Endothelial cell of umbilical vein (primary cell): Measurements from ENCODE around the gene GNPTAB. TPM values are rescaled to one million over a fixed set of nuclear protein-coding genes. Genes with fewer than 3 reads are reported as not detected.
A peak's percentile ranks its signal among the peaks of the same experiment; 100 is the strongest.

ENCODE experiments used
- BruUV-seq: library from RNA; stranded (reverse); fragments of 400-500 nt; replicated peaks from 2 replicates; lab custom pipeline; 2021; lab: Mats Ljungman, UMichigan
- CTCF ChIA-PET: fragments of 300-600, 350-600 bp; sonication (Branson Sonifier 250); formaldehyde crosslinking; loops from one replicate; lab custom pipeline; 2021; ENCODE audit warnings: antibody characterized with exemption, inconsistent platforms; lab: Charles Lee
- POLR2A ChIA-PET: fragments of 300-600, 350-600 bp; sonication (Branson Sonifier 250); formaldehyde crosslinking; loops from one replicate; lab custom pipeline; 2021; ENCODE audit warnings: antibody characterized with exemption, inconsistent platforms; lab: Charles Lee
- DNase-seq: peaks from one replicate; pipeline ENCODE4 v3.0.0-alpha.2; 2011; ENCODE audit warnings: low read depth, low spot score
- FAIRE-seq: peaks from 2 replicates; lab custom pipeline; 2011; peaks lifted over from hg19 to GRCh38; lab: Jason Lieb, UNC
- H2AFZ ChIP-seq: 2 replicates; pipeline ENCODE4 v1.6.0; 2012; ENCODE audit warnings: low read depth, low read length, control low read depth, inconsistent platforms
- H3K27ac ChIP-seq: 2 replicates; pipeline ENCODE4 v1.5.1; 2011; ENCODE audit warnings: low read depth, mild to moderate bottlenecking, control low read depth, low read length, moderate library complexity; ENCODE audit not compliant: insufficient read depth
- H3K27me3 ChIP-seq, 2 experiments: 2 replicates each; pipeline versions ENCODE4 v1.6.0 to v1.6.1; 2011; ENCODE audit warnings: low read length in 2 of 2, mixed read lengths in 1 of 2; ENCODE audit not compliant: control insufficient read depth in 2 of 2, insufficient read depth in 2 of 2
- H3K36me3 ChIP-seq, 2 experiments: 2 replicates in 1 of 2; 3 replicates in 1 of 2; pipeline ENCODE4 v1.5.1; 2011; ENCODE audit warnings: low read length in 2 of 2, mild to moderate bottlenecking in 1 of 2, moderate library complexity in 1 of 2; ENCODE audit not compliant: control insufficient read depth in 2 of 2, insufficient read depth in 2 of 2; ENCODE audit errors: extremely low read depth in 1 of 2
- H3K4me1 ChIP-seq: 3 replicates; pipeline ENCODE4 v1.5.1; 2011; ENCODE audit warnings: mild to moderate bottlenecking, low read length; ENCODE audit not compliant: control insufficient read depth, insufficient read depth; ENCODE audit errors: extremely low read depth
- H3K4me2 ChIP-seq: 2 replicates; pipeline ENCODE4 v1.6.1; 2011; ENCODE audit warnings: low read length, control low read depth, mixed read lengths; ENCODE audit not compliant: insufficient read depth
- H3K4me3 ChIP-seq, 3 experiments: fragments of 200-600 bp in 1 of 3; sonication (generic), shearing (Covaris generic) in 1 of 3; replicated peaks in 1 of 3; 2 replicates each; pipeline ENCODE4 v1.5.1; 2011 to 2016; ENCODE audit warnings: control low read depth in 3 of 3, low read length in 3 of 3, mild to moderate bottlenecking in 2 of 3, inconsistent platforms in 1 of 3, low read depth in 1 of 3, moderate library complexity in 1 of 3; ENCODE audit not compliant: insufficient read depth in 1 of 3
- H3K79me2 ChIP-seq: 2 replicates; pipeline ENCODE4 v1.6.0; 2012; ENCODE audit warnings: low read length, inconsistent platforms; ENCODE audit not compliant: control insufficient read depth, insufficient read depth
- H3K9ac ChIP-seq: replicated peaks from 2 replicates; pipeline ENCODE3; 2011; ENCODE audit warnings: low read length, control low read depth; ENCODE audit not compliant: insufficient read depth; ENCODE audit errors: extremely low read depth
- H3K9me1 ChIP-seq: replicated peaks from 3 replicates; pipeline ENCODE4 v1.6.0; 2011; ENCODE audit warnings: mild to moderate bottlenecking, low read length; ENCODE audit not compliant: control insufficient read depth, insufficient read depth; ENCODE audit errors: extremely low read depth
- H3K9me3 ChIP-seq: replicated peaks from 2 replicates; pipeline ENCODE4 v1.5.1; 2012; ENCODE audit warnings: low read length, inconsistent platforms; ENCODE audit not compliant: control insufficient read depth, insufficient read depth
- H4K20me1 ChIP-seq: replicated peaks from 2 replicates; pipeline ENCODE3; 2011; ENCODE audit warnings: mild to moderate bottlenecking, low read length; ENCODE audit not compliant: control insufficient read depth, insufficient read depth; ENCODE audit errors: extremely low read depth
- CTCF ChIP-seq, 2 donors: IDR thresholded peaks; 1 replicate in 1 of 2; 2 replicates in 1 of 2; pipeline ENCODE4 v1.5.1; 2011; ENCODE audit warnings: low read length in 2 of 2, mild to moderate bottlenecking in 2 of 2, moderate library complexity in 2 of 2, control low read depth in 1 of 2, inconsistent platforms in 1 of 2, low read depth in 1 of 2; ENCODE audit not compliant: insufficient read depth in 1 of 2; ENCODE audit errors: extremely low read depth in 1 of 2
- EZH2 ChIP-seq: IDR thresholded peaks from 2 replicates; pipeline ENCODE4 v1.6.1; 2012; ENCODE audit warnings: borderline replicate concordance, low read depth, mild to moderate bottlenecking, moderate library complexity, low read length, inconsistent platforms; ENCODE audit not compliant: severe bottlenecking
- FOS ChIP-seq: IDR thresholded peaks from 2 replicates; pipeline ENCODE4 v1.6.1; 2011; ENCODE audit warnings: mild to moderate bottlenecking, low read length, moderate library complexity, borderline replicate concordance; ENCODE audit not compliant: insufficient read depth
- GATA2 ChIP-seq: IDR thresholded peaks from 2 replicates; pipeline ENCODE4 v1.7.0; 2011; ENCODE audit warnings: low read depth, mild to moderate bottlenecking, moderate library complexity, mixed read lengths, low read length; ENCODE audit not compliant: insufficient read length, insufficient read depth
- JUN ChIP-seq: IDR thresholded peaks from 2 replicates; pipeline ENCODE4 v1.6.1; 2011; ENCODE audit warnings: borderline replicate concordance, low read depth; ENCODE audit not compliant: insufficient read length, insufficient read depth
- MAX ChIP-seq: IDR thresholded peaks from 2 replicates; pipeline ENCODE4 v1.6.1; 2011; ENCODE audit not compliant: insufficient read depth, insufficient read length
- MYC ChIP-seq: IDR thresholded peaks from one replicate; pipeline ENCODE4 v1.6.1; 2011; ENCODE audit warnings: mild to moderate bottlenecking, low read depth, low read length
- POLR2A ChIP-seq: IDR thresholded peaks from 2 replicates; pipeline ENCODE4 v1.6.1; 2012; ENCODE audit warnings: low read depth, mild to moderate bottlenecking, control low read depth, low read length
- POLR2AphosphoS5 ChIP-seq: IDR thresholded peaks from 2 replicates; pipeline ENCODE4 v1.6.1; 2012; ENCODE audit warnings: low read depth, mild to moderate bottlenecking, control low read depth, low read length, moderate library complexity; ENCODE audit not compliant: insufficient read depth
- dilution Hi-C: fragments of 300-500 bp; cut with MboI; formaldehyde crosslinking; loops from one replicate; pipeline ENCODE4 v1.15.0; 2019; ENCODE audit warnings: low sequenced_read_pairs; ENCODE audit not compliant: extremely low pct_ligation_motif_present
- intact Hi-C: fragments of 100-400 bp; cut with micrococcal nuclease; formaldehyde crosslinking; loops from one replicate; pipeline ENCODE4 v1.10.0; 2022
- polyA plus RNA-seq, 4 experiments: library from polyadenylated mRNA; depleted of rRNA in 3 of 4; stranded (reverse) in 3 of 4; unstranded in 1 of 4; fragments of >200 nt; gene quantifications; 2 replicates each; pipeline versions ENCODE4 v1.2.1 to v1.2.3, GENCODE V29; 2011 to 2012; ENCODE audit warnings: missing spikeins in 1 of 4
- total RNA-seq: library from RNA; stranded (reverse); gene quantifications from 2 replicates; pipeline ENCODE4 v1.2.3, GENCODE V29; 2021

The GNPTAB gene
- total and polyA plus RNA-seq, 2 donors (not counting 3 experiments of a cell fraction or from before 2014, with no cell fraction given), result 15.6 to 39.5 TPM

- POLR2A ChIA-PET, result no interaction called here
- Histone ChIP-seq H3K4me3 (peak overlapping the region; percentile 52 to 82 (median 73)), H3K9me1 (no peaks in the 10 kb centered on the region), H3K79me2 (peaks cover 19% of the 10 kb centered on the region), H3K27me3 (no peaks in the 10 kb centered on the region), H3K36me3 (no peaks in the 10 kb centered on the region), H2AFZ (peak overlapping the region; percentile 98), H3K4me2 (peak overlapping the region; percentile 74), H3K4me1 (peaks cover 6% of the 10 kb centered on the region), H4K20me1 (no peaks in the 10 kb centered on the region), H3K9ac (peak overlapping the region; percentile 53), H3K27ac (no peak overlapping the region), H3K9me3 (no peaks in the 10 kb centered on the region)
- BruUV-seq, result no TSS peak
- CTCF ChIA-PET, result interaction anchor here (0.6 kb wide), 1 partner anchor 63 kb away, joined by 3 read pairs; no protein-coding TSS in a partner anchor
- no peak for DNase-seq
- TF ChIP-seq MAX (no peak), MYC (no peak), JUN (no peak), POLR2A (no peak), CTCF (IDR thresholded peaks at IDR 0.05; ENCODE audit: extremely low read depth in 1 of 2, insufficient read depth in 1 of 2, low read depth in 1 of 2, low read length in 2 of 2) (no peak), EZH2 (no peak), FOS (no peak), POLR2AphosphoS5 (no peak), GATA2 (no peak)
- FAIRE-seq, result peak; percentile 64
- intact Hi-C loops (loop anchor here (1.0 to 10.0 kb wide), 3 partner anchors 134 to 1122 kb away; partner anchors contain the start of genes ARL1, GAS2L3 and GNPTAB), dilution Hi-C loops (no loop called here)
These were observed 134.2 kb downstream of the GNPTAB start for GRCh38 chr12:101696251-101697196.
